Fibroblast of skin of abdomen (primary cell): ENCODE measurements around the gene KLK6. TPM values are rescaled to one million over a fixed set of nuclear protein-coding genes. Genes with fewer than 3 reads are reported as not detected.
A peak's percentile ranks its signal among the peaks of the same experiment; 100 is the strongest.

Experiments
- DNase-seq: peaks from one replicate; pipeline ENCODE4 v3.0.0-alpha.2; 2013
- polyA plus RNA-seq, 2 experiments: library from polyadenylated mRNA; unstranded; fragments of 120-200 nt; gene quantifications; one replicate each; pipeline ENCODE4 v1.2.1, GENCODE V29; 2013; ENCODE audit not compliant: insufficient read length in 2 of 2

The KLK6 gene
- polyA plus RNA-seq (2013, experiment 1 of 2; ENCODE audit: insufficient read length): not detected
- not detected for polyA plus RNA-seq (2013, experiment 2 of 2; ENCODE audit: insufficient read length)

GRCh38 chr19:50969413-50969760 lies at the start of gene KLK6:
KLK6 (minus strand) TSS chr19:50969591; CDS start chr19:50968104, 1,487 bp downstream.
- no peak for DNase-seq

- DNase-seq: no peak
Observed at GRCh38 chr19:51018745-51019543, 49.6 kb upstream of the KLK6 start.

GRCh38 chr19:51016798-51017683 lies 47.6 kb upstream of the KLK6 start:
- DNase-seq: peak; percentile 4

GRCh38 chr19:51015691-51016267 lies 46.4 kb upstream of the KLK6 start:
- no peak for DNase-seq

- no peak for DNase-seq
Observed at GRCh38 chr19:51014242-51014641, 44.9 kb upstream of the KLK6 start.

GRCh38 chr19:51012661-51013190 lies 43.3 kb upstream of the KLK6 start:
- no peak for DNase-seq

GRCh38 chr19:51010066-51010795 lies 40.8 kb upstream of the KLK6 start:
- no peak for DNase-seq

- DNase-seq: no peak
Observed at GRCh38 chr19:51009061-51009891, 39.9 kb upstream of the KLK6 start.

GRCh38 chr19:51007488-51007887 lies 38.1 kb upstream of the KLK6 start:
- DNase-seq: no peak

GRCh38 chr19:51006406-51006805 lies 37.0 kb upstream of the KLK6 start:
- no peak for DNase-seq

GRCh38 chr19:51005248-51005647 lies 35.9 kb upstream of the KLK6 start:
- DNase-seq: no peak

- DNase-seq: no peak
Observed at GRCh38 chr19:51003316-51003715, 33.9 kb upstream of the KLK6 start.

- DNase-seq: no peak
Observed at GRCh38 chr19:51002542-51003311, 33.3 kb upstream of the KLK6 start.

- no peak for DNase-seq
Observed at GRCh38 chr19:51002089-51002532, 32.7 kb upstream of the KLK6 start.

- DNase-seq: no peak
Observed at GRCh38 chr19:51001515-51001914, 32.1 kb upstream of the KLK6 start, which contains the start of gene KLK8. KLK8 (minus strand) TSS chr19:51001604; CDS start chr19:51001167, 437 bp downstream.

GRCh38 chr19:51000981-51001380 lies 31.6 kb upstream of the KLK6 start:
- no peak for DNase-seq

- no peak for DNase-seq
Observed at GRCh38 chr19:51000426-51000825, 31.0 kb upstream of the KLK6 start.

GRCh38 chr19:50998686-50999085 lies 29.3 kb upstream of the KLK6 start:
- no peak for DNase-seq

- no peak for DNase-seq
Observed at GRCh38 chr19:50998061-50998460, 28.7 kb upstream of the KLK6 start.

- DNase-seq: no peak
Observed at GRCh38 chr19:50994129-50994528, 24.7 kb upstream of the KLK6 start.
